ENCODE data around the gene BET1L. TPM values are rescaled to one million over a fixed set of nuclear protein-coding genes. Genes with fewer than 3 reads are reported as not detected.
A peak's percentile ranks its signal among the peaks of the same experiment; 100 is the strongest.
"Not testable (repeated sequence)": the region's sequence is repeated elsewhere in the genome, so short reads cannot be mapped to it uniquely, and the experiment has no call there.

Gene BET1L
- total RNA-seq, 1 experiment from 2014 or later: 22.2 TPM

DNA sequence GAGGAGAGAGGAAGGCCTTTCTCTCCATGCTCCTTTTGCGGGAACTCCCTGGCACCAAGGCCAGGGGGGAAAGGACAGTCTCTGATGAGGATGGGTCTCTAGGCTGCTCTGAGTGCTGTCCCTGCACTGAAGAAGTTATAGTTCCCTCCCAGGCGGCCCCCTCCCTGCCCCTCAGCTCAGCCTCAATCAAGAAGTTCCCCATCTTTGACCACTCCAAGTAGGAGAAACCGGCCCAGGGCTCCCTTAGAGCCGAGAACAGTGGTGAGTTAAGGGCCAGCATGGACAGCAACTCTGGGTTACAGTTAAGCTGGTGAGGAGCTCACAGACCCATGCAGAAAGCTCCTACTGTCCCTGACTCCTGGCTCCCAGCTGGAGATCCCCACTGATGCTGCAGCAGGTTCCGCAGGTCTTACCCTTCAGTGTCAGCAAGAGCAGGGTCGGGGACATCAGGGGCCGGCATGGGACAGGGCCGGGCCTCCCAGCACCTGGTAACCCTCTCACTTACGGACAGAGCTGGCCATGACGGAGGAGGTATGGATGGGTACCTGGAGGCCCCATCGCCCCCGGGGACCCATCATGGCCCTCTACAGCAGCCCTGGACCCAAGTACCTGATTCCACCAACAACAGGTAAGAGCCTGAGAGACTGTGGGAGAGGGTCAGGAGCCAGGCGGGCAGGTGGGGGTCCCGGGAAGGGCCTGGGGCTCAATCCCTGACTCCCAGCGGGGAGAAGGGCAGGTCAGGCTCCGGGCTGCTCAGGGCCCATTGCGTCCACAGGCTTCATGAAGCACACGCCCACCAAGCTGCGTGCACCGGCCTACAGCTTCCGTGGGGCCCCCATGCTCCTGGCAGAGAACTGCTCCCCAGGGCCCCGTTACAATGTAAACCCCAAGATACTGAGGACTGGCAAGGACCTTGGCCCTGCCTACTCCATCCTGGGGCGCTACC, 10.1 kb downstream of the BET1L start:
- no peak for DNase-seq (ENCODE audit: low spot score)

GRCh38 chr11:193481-193880, 13.7 kb downstream of the BET1L start:
- H3K9me3 ChIP-seq (ENCODE audit: low read depth, low read length, poor library complexity, severe bottlenecking); H3K4me3 ChIP-seq (ENCODE audit: low read depth, low read length, poor library complexity, severe bottlenecking); H3K27me3 ChIP-seq (replicated peaks; ENCODE audit: insufficient read depth, low read depth, low read length, poor library complexity); H3K4me1 ChIP-seq (ENCODE audit: insufficient read depth, low read length, poor library complexity, severe bottlenecking); CTCF ChIA-PET; BruUV-seq (replicated peaks); H3K27ac ChIP-seq (ENCODE audit: low read depth, low read length, poor library complexity, severe bottlenecking); POLR2A ChIA-PET (ENCODE audit: low non-redundant PET); DNase-seq (ENCODE audit: low spot score); H3K36me3 ChIP-seq (ENCODE audit: insufficient read depth, low read length, poor library complexity, severe bottlenecking); intact Hi-C loops (cut with micrococcal nuclease; ENCODE audit: unreplicated experiment): not testable (repeated sequence)

More for the DNA sequence above, 10.1 kb downstream of the BET1L start:
- BruUV-seq (replicated peaks): no TSS peak
- Histone ChIP-seq H3K9me3 (ENCODE audit: low read depth, low read length, poor library complexity, severe bottlenecking) (no peaks in the 10 kb centered on the region), H3K4me3 (ENCODE audit: low read depth, low read length, poor library complexity, severe bottlenecking) (no peak overlapping the region), H3K4me1 (ENCODE audit: insufficient read depth, low read length, poor library complexity, severe bottlenecking) (no peaks in the 10 kb centered on the region), H3K36me3 (ENCODE audit: insufficient read depth, low read length, poor library complexity, severe bottlenecking) (no peaks in the 10 kb centered on the region), H3K27me3 (replicated peaks; ENCODE audit: insufficient read depth, low read depth, low read length, poor library complexity) (no peaks in the 10 kb centered on the region), H3K27ac (ENCODE audit: low read depth, low read length, poor library complexity, severe bottlenecking) (no peak overlapping the region)
- intact Hi-C loops (cut with micrococcal nuclease; ENCODE audit: unreplicated experiment): no loop called here
- ChIA-PET POLR2A (ENCODE audit: low non-redundant PET) (no interaction called here), CTCF (no interaction called here)
- no peak for TF ChIP-seq EZH2 (IDR thresholded peaks at IDR 0.05; ENCODE audit: borderline replicate concordance, low read depth, low read length, poor library complexity, severe bottlenecking)
- TF ChIP-seq, protein P1, sequence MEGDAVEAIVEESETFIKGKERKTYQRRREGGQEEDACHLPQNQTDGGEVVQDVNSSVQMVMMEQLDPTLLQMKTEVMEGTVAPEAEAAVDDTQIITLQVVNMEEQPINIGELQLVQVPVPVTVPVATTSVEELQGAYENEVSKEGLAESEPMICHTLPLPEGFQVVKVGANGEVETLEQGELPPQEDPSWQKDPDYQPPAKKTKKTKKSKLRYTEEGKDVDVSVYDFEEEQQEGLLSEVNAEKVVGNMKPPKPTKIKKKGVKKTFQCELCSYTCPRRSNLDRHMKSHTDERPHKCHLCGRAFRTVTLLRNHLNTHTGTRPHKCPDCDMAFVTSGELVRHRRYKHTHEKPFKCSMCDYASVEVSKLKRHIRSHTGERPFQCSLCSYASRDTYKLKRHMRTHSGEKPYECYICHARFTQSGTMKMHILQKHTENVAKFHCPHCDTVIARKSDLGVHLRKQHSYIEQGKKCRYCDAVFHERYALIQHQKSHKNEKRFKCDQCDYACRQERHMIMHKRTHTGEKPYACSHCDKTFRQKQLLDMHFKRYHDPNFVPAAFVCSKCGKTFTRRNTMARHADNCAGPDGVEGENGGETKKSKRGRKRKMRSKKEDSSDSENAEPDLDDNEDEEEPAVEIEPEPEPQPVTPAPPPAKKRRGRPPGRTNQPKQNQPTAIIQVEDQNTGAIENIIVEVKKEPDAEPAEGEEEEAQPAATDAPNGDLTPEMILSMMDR (conservative IDR thresholded peaks at IDR 0.05; ENCODE audit: low read depth, low read length): no peak

DNA sequence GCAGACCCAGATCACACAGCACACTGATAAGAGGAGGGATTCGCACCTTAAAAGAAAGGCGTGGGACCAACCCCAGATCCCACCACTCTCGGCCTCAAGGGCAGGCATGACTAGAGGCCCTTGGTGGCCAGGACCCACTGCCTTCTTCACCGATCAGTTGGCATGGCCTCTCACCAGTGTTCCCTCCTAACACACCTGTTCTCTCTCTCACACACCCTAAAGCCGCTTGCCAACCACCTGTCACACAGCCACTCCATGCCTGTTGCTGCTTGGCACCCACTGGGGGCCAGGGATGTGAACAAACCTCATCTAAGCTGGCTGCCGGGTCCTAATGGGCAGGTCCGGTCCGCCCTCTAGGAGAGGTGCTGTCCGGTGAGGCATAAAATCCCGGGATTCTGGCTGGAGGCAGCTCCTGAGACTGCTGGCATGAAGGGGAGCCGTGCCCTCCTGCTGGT, 14.5 kb downstream of the BET1L start, which contains the start of gene SCGB1C1:
Gene SCGB1C1 (plus strand): TSS at position 405 of the 455 bp plus-strand sequence. CDS start 22 bp downstream, at position 427.
- intact Hi-C loops (cut with micrococcal nuclease; ENCODE audit: unreplicated experiment); DNase-seq (ENCODE audit: low spot score); H3K27ac ChIP-seq (ENCODE audit: low read depth, low read length, poor library complexity, severe bottlenecking); H3K36me3 ChIP-seq (ENCODE audit: insufficient read depth, low read length, poor library complexity, severe bottlenecking); POLR2A ChIA-PET (ENCODE audit: low non-redundant PET); H3K4me1 ChIP-seq (ENCODE audit: insufficient read depth, low read length, poor library complexity, severe bottlenecking); CTCF ChIA-PET; H3K9me3 ChIP-seq (ENCODE audit: low read depth, low read length, poor library complexity, severe bottlenecking); H3K4me3 ChIP-seq (ENCODE audit: low read depth, low read length, poor library complexity, severe bottlenecking); H3K27me3 ChIP-seq (replicated peaks; ENCODE audit: insufficient read depth, low read depth, low read length, poor library complexity); BruUV-seq (replicated peaks): not testable (repeated sequence)

DNA sequence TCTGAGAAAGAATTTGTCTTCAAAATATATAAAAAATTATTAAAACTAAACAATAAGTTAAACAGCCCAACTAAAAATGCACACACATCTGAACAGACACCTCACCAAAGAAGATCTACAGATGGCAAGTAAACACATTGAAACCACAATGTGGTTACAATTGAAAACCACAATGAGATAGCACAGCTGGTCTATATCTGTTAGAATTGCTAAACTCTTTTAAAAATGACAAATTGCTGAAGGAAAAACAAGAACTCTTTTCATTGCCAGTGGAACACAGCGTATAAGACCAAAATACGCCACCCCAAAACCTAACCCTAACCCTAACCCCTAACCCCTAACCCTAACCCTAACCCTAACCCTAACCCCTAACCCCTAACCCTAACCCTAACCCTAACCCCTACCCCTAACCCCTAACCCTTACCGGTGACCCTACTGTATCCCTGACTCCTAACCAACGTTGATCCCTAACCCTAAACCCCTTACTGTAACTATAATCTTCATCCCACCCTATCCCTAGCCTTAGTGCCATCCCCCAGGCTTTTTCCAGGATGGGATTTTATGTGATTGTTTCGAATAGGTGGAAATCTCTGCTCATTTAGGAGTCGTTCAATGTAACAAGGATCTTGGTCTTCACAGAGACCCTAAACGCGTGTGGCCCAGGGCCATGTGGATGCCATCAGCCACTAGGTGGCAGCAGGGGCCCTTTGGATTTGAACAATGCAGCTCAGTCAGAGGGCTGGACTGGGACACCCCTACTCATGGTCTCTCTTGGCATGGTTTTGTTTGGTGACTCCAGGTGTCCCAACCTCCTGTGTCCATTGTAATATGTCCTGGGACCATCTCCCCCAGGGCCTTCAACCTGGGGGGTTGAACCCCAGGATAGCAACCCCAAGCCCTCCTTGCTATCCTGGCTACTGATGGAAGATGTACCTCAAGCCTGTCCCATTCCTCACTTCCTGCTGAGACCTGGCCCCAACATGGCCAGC, 15.4 kb downstream of the BET1L start:
- DNase-seq (ENCODE audit: low spot score); H3K27me3 ChIP-seq (replicated peaks; ENCODE audit: insufficient read depth, low read depth, low read length, poor library complexity); H3K36me3 ChIP-seq (ENCODE audit: insufficient read depth, low read length, poor library complexity, severe bottlenecking); H3K27ac ChIP-seq (ENCODE audit: low read depth, low read length, poor library complexity, severe bottlenecking); H3K4me3 ChIP-seq (ENCODE audit: low read depth, low read length, poor library complexity, severe bottlenecking); BruUV-seq (replicated peaks); CTCF ChIA-PET; H3K4me1 ChIP-seq (ENCODE audit: insufficient read depth, low read length, poor library complexity, severe bottlenecking); POLR2A ChIA-PET (ENCODE audit: low non-redundant PET); intact Hi-C loops (cut with micrococcal nuclease; ENCODE audit: unreplicated experiment); H3K9me3 ChIP-seq (ENCODE audit: low read depth, low read length, poor library complexity, severe bottlenecking): not testable (repeated sequence)
- TF ChIP-seq, protein P1 (conservative IDR thresholded peaks at IDR 0.05; ENCODE audit: low read depth, low read length): 0 out of 2 replicates have a peak, but pooled peaks have one; percentile 26

- H3K4me1 ChIP-seq (ENCODE audit: insufficient read depth, low read length, poor library complexity, severe bottlenecking); H3K9me3 ChIP-seq (ENCODE audit: low read depth, low read length, poor library complexity, severe bottlenecking); H3K27me3 ChIP-seq (replicated peaks; ENCODE audit: insufficient read depth, low read depth, low read length, poor library complexity); DNase-seq (ENCODE audit: low spot score); intact Hi-C loops (cut with micrococcal nuclease; ENCODE audit: unreplicated experiment); H3K36me3 ChIP-seq (ENCODE audit: insufficient read depth, low read length, poor library complexity, severe bottlenecking); H3K27ac ChIP-seq (ENCODE audit: low read depth, low read length, poor library complexity, severe bottlenecking); H3K4me3 ChIP-seq (ENCODE audit: low read depth, low read length, poor library complexity, severe bottlenecking); BruUV-seq (replicated peaks); POLR2A ChIA-PET (ENCODE audit: low non-redundant PET); CTCF ChIA-PET: not testable (repeated sequence)
These were observed 16.7 kb downstream of the BET1L start for GRCh38 chr11:190546-190945.
